Transverse colon (tissue), 4 donors: ENCODE data around the gene LGALS8. TPM values are rescaled to one million over a fixed set of nuclear protein-coding genes. Genes with fewer than 3 reads are reported as not detected.
"Not testable (repeated sequence)": the region's sequence is repeated elsewhere in the genome, so short reads cannot be mapped to it uniquely, and the experiment has no call there.

Experiments
- DNase-seq: peaks from one replicate; pipeline ENCODE4 v3.0.0-alpha.2; 2019
- H3K27ac ChIP-seq, 4 donors: fragments of 200-600 bp; sonication (generic); 2 replicates each; pipeline ENCODE4 v1.5.1; 2016 to 2018; ENCODE audit warnings: inconsistent platforms in 4 of 4
- H3K27me3 ChIP-seq: fragments of 200-600 bp; sonication (generic); 2 replicates; pipeline ENCODE4 v1.5.1; 2017; ENCODE audit warnings: inconsistent platforms
- H3K36me3 ChIP-seq, 4 donors: fragments of 200-600 bp; sonication (generic); 2 replicates each; pipeline ENCODE4 v1.5.1; 2017 to 2019; ENCODE audit warnings: inconsistent platforms in 4 of 4
- H3K4me1 ChIP-seq, 4 donors: fragments of 200-600 bp; sonication (generic); 2 replicates each; pipeline ENCODE4 v1.5.1; 2017 to 2020; ENCODE audit warnings: inconsistent platforms in 4 of 4
- H3K4me3 ChIP-seq, 4 donors: fragments of 200-600 bp; sonication (generic); 1 replicate in 1 of 4; 2 replicates in 3 of 4; pipeline versions ENCODE4 v1.5.1 to v1.6.1; 2017 to 2019; ENCODE audit warnings: inconsistent platforms in 4 of 4
- H3K9me3 ChIP-seq, 2 donors: fragments of 200-600 bp; sonication (generic); 2 replicates each; pipeline ENCODE4 v1.5.1; 2017 to 2019; ENCODE audit warnings: inconsistent platforms in 2 of 2
- CTCF ChIP-seq, 5 experiments: fragments of 200-600 bp in 3 of 5; fragments of 450-650 bp in 2 of 5; sonication (generic) in 3 of 5; IDR thresholded peaks; 1 replicate in 2 of 5; 2 replicates in 3 of 5; pipeline ENCODE4 v1.5.1; 2016 to 2017; ENCODE audit warnings: antibody characterized with exemption in 5 of 5, inconsistent platforms in 3 of 5, mild to moderate bottlenecking in 2 of 5, moderate library complexity in 1 of 5
- EP300 ChIP-seq: sonication (generic); formaldehyde crosslinking; IDR thresholded peaks from one replicate; pipeline ENCODE4 v1.6.1; 2017; ENCODE audit warnings: antibody characterized with exemption, low read depth
- POLR2A ChIP-seq: fragments of 450-650 bp; IDR thresholded peaks from one replicate; pipeline ENCODE4 v1.6.1; 2016; ENCODE audit warnings: antibody characterized with exemption, mild to moderate bottlenecking, moderate library complexity
- POLR2AphosphoS5 ChIP-seq, 3 donors: sonication (generic); formaldehyde crosslinking; IDR thresholded peaks; one replicate each; pipeline ENCODE4 v1.6.1; 2016; ENCODE audit warnings: antibody characterized with exemption in 3 of 3
- WGBS, 2 donors: methylation state at CpG; one replicate each; pipeline ENCODE4 v1.1.5; 2018; ENCODE audit warnings: low coverage in 1 of 2; 5-methylcytosine and 5-hydroxymethylcytosine counted together
- in situ Hi-C, 4 donors: fragments of 200-750 bp; cut with MboI; loops; one replicate each; pipeline versions ENCODE4 v1.15.0 to v1.15.1; 2017; ENCODE audit warnings: low sequenced_read_pairs in 3 of 4, low pct_ligation_motif_present in 1 of 4, low pct_unique_long_range_greater_than_20kb in 1 of 4
- intact Hi-C: fragments of 100-400 bp; cut with DNase I; formaldehyde crosslinking; loops from one replicate; pipeline ENCODE4 v1.15.1; 2023; ENCODE audit warnings: low total_unique reads
- total RNA-seq, 4 donors: library from RNA; depleted of rRNA; stranded (reverse); fragments of >200 nt; gene quantifications; one replicate each; pipeline ENCODE4 v1.1.0, GENCODE V29; 2016

The LGALS8 gene
- total RNA-seq, 4 donors from 2014 or later, result 38.2 to 88.1 (median 59.3) TPM

- Histone ChIP-seq H3K9me3 (no peaks in the 10 kb centered on the region), H3K27ac (no peak overlapping the region), H3K4me1 (no peaks in the 10 kb centered on the region), H3K27me3 (no peaks in the 10 kb centered on the region), H3K4me3 (no peak overlapping the region), H3K36me3 (no peaks in the 10 kb centered on the region)
- no peak for TF ChIP-seq EP300
- TF ChIP-seq CTCF (IDR thresholded peaks at IDR 0.05), result no peak
- no peak for TF ChIP-seq POLR2A
- no peak for TF ChIP-seq POLR2AphosphoS5 (IDR thresholded peaks at IDR 0.05)
- intact Hi-C loops (no loop called here), in situ Hi-C loops (loop anchor here in 1 of 4 donors (10.0 kb wide), 1 partner anchor 372 kb away; no protein-coding TSS in a partner anchor)
- 71 to 73% methylated on average over 4 of the region's 4 CpGs for WGBS, 2 donors
- DNase-seq, result no peak
Measured at GRCh38 chr1:236486356-236487002, 37.3 kb upstream of the LGALS8 start.

DNA sequence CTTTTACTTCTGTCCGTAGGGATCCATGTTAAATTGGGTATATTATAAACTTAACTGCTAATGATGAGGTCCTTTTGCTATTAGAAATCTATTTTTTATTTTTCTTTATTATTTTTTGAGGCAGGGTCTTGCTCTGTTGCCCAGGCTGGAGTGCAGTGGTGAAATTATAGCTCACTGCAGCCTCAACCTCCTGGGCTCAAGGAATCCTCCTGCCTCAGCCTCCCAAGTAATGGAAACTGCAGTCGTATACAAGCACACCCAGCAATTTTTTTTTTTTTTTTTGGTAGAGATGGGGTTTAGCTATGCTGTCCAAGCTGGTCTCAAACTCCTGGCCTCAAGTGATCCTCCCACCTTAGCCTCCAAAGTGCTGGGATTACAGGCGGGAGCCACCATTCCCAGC, 34.6 kb upstream of the LGALS8 start:
- not testable (repeated sequence) for H3K9me3 ChIP-seq, H3K27ac ChIP-seq, H3K27me3 ChIP-seq, H3K36me3 ChIP-seq, H3K4me1 ChIP-seq, DNase-seq, H3K4me3 ChIP-seq
- 86 to 89% methylated on average over 2 to 3 of the region's 3 CpGs for WGBS, 2 donors
- intact Hi-C loops, result loop anchor here (2.0 kb wide), 1 partner anchor 382 kb away; no protein-coding TSS in a partner anchor
- in situ Hi-C loops, result loop anchor here in 1 of 4 donors (10.0 kb wide), 1 partner anchor 374 kb away; no protein-coding TSS in a partner anchor

GRCh38 chr1:236489710-236490377, 33.9 kb upstream of the LGALS8 start:
- in situ Hi-C loops, result loop anchor here (5.0 to 10.0 kb wide), 3 partner anchors 375 to 388 kb away; no protein-coding TSS in a partner anchor
- DNase-seq, result no peak
- intact Hi-C loops, result loop anchor here (2.0 kb wide), 1 partner anchor 383 kb away; no protein-coding TSS in a partner anchor

DNA sequence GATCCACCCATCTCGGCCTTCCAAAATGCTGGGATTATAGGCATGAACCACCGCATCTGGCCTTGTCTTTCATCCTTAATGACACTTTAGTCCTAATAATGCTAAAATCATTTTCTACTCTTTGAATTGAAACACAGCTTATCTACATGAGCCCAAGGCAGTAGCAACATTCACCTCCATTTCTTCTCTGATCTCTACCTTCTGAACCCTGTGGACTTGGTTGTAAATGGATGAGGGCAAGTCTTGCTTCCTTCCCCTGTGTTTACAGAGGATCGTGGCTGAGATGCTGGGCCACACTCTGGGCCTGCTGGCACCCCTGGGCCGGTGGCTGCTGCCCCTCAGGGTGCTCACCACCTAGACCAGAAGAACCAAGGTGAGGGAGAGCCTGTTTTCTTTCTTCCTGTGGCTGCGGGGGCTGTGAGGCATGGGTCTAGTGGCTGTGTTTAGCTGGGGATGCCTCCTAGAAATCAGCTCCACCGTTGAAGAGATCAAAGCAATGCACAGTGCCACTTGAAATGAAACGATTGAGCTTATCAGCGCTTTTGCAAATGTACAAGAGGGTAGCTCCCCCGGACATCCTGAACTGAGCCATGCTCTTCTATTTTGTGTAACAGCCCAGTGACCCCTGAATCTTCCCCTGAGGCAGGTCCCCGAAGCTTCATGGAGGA, 32.2 kb upstream of the LGALS8 start:
- no peak overlapping the region for H3K4me3 ChIP-seq
- in situ Hi-C loops (loop anchor here in 3 of 4 donors (5.0 to 10.0 kb wide), 3 partner anchors 377 to 389 kb away; no protein-coding TSS in a partner anchor), intact Hi-C loops (no loop called here)
- 69 to 73% methylated on average over 3 to 10 of the region's 10 CpGs for WGBS, 2 donors
- no peaks in the 10 kb centered on the region for H3K4me1 ChIP-seq
- no peak for TF ChIP-seq POLR2AphosphoS5 (IDR thresholded peaks at IDR 0.05)
- no peak for TF ChIP-seq EP300
- no peak for TF ChIP-seq CTCF (IDR thresholded peaks at IDR 0.05)
- TF ChIP-seq POLR2A, result no peak
- no peaks in the 10 kb centered on the region for H3K9me3 ChIP-seq
- H3K27ac ChIP-seq, result no peak overlapping the region
- no peaks in the 10 kb centered on the region for H3K36me3 ChIP-seq
- DNase-seq, result no peak
- no peaks in the 10 kb centered on the region for H3K27me3 ChIP-seq

More at GRCh38 chr1:236489710-236490377, 33.9 kb upstream of the LGALS8 start:
- Histone ChIP-seq H3K36me3 (no peaks in the 10 kb centered on the region), H3K4me1 (no peaks in the 10 kb centered on the region), H3K27me3 (no peaks in the 10 kb centered on the region), H3K4me3 (no peak overlapping the region), H3K27ac (no peak overlapping the region), H3K9me3 (no peaks in the 10 kb centered on the region)
- WGBS, 2 donors, result 17 to 29% methylated on average over 2 to 11 of the region's 11 CpGs
- TF ChIP-seq POLR2A (no peak), POLR2AphosphoS5 (IDR thresholded peaks at IDR 0.05) (no peak), CTCF (IDR thresholded peaks at IDR 0.05) (peak; percentile 58 to 70 (median 62)), EP300 (no peak)
